ENCODE data around the gene HES2.

HES2 gene

DNA sequence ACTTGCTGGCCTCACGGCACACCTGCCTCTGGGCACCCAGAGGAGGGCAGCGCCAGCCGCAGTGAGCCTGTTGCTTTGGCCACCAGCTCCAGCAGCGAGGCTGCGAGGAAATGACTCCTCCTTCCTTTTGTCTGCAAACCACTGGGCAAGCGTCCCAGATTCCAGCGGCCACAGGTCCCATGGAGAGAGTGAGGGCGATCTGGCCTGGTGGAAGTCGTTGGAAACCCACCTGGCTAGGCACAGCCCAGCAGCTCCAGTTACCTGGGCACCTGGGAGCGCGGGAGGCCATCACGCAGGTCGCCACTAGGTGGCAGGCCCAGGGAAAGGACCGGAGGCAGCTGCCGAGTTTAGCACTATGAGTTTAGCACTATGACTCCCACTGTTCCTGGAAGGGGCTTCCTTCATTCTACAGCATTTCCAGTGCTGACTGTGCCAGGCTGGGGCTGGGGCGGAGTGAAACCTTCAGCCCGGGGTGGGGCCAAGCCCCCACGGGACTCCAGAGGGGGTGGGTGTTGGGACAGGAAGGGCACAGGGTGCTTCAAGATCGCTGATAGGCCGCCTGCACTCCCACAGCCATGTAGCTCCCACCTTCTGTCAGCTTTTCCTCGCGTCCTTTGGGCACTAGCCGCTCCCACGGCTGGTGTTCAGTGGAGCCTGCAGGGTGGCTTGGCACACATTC is 3.7 kb upstream of the HES2 start:
- TF ChIP-seq, protein P1, sequence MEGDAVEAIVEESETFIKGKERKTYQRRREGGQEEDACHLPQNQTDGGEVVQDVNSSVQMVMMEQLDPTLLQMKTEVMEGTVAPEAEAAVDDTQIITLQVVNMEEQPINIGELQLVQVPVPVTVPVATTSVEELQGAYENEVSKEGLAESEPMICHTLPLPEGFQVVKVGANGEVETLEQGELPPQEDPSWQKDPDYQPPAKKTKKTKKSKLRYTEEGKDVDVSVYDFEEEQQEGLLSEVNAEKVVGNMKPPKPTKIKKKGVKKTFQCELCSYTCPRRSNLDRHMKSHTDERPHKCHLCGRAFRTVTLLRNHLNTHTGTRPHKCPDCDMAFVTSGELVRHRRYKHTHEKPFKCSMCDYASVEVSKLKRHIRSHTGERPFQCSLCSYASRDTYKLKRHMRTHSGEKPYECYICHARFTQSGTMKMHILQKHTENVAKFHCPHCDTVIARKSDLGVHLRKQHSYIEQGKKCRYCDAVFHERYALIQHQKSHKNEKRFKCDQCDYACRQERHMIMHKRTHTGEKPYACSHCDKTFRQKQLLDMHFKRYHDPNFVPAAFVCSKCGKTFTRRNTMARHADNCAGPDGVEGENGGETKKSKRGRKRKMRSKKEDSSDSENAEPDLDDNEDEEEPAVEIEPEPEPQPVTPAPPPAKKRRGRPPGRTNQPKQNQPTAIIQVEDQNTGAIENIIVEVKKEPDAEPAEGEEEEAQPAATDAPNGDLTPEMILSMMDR (IDR thresholded peaks at IDR 0.05; ENCODE audit: insufficient read depth, low read depth, low read length, missing control alignments), result peak; percentile 86
- no peak overlapping the region for H3K4me3 ChIP-seq (ENCODE audit: low read length)
- peak; percentile 83 for DNase-seq (ENCODE audit: low read depth)

DNA sequence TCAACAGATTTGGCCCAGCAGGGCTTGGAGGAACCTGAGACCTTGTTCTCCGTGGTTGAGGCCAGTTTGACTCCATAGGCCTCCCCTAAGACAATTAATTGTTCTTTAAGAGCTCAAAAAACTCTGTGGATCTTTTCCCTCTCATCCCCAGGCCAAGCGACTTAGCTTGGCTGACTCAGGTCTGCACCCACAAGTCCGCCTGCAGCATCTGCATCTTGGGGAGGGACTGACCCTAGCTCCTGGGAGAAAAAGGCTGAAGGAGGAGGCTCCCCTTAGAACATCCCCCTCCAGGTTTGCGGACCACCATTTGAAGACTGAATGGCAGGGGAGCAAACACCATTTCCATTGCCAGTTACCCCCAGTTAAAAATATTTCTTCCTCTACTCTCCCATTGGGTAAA is 1.5 kb upstream of the HES2 start:
- TF ChIP-seq, protein P1 (IDR thresholded peaks at IDR 0.05; ENCODE audit: insufficient read depth, low read depth, low read length, missing control alignments), result no peak
- no peak overlapping the region for H3K4me3 ChIP-seq (ENCODE audit: low read length)
- no peak for DNase-seq (ENCODE audit: low read depth)

DNA sequence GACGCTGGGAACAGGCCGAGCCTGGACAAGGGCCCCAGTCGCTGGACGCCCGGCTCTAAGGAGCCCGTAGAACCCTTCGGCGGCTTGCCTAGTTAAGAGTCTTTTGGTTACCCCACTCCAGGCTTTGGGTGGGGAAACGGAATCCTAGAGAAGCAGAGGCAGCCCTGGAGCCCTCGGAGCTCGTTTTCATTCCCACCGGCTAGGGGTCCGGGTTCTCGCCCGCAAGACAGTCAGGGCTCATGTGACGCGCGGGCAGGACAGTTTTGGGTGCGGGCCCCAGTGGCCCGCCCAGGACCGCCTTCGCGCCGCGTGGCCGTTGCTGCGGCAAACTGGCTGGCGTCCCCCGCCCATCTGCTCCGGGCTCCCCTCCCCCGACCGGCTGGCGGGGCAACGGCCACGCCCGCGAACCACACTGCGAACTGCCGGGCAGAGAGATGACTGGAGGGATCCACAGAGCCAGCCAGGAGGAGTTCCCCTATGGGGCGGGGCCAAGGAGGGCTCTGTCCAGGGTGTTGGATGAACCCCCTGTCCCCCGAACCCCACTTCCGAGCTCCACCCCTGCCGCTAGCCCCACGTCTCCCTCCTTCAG is 829 bp upstream of the HES2 start:
- TF ChIP-seq, protein P1 (IDR thresholded peaks at IDR 0.05; ENCODE audit: insufficient read depth, low read depth, low read length, missing control alignments), result no peak
- peak overlapping the region; percentile 66 for H3K4me3 ChIP-seq (ENCODE audit: low read length)
- DNase-seq (ENCODE audit: low read depth), result no peak

GRCh38 chr1:6419397-6419803 is 319 bp downstream of the HES2 start:
- H3K4me3 ChIP-seq (ENCODE audit: low read length), result peak overlapping the region; percentile 66

GRCh38 chr1:6418668-6419396 is 887 bp downstream of the HES2 start:
- peak overlapping the region; percentile 66 for H3K4me3 ChIP-seq (ENCODE audit: low read length)
- peak; percentile 35 for DNase-seq (ENCODE audit: low read depth)
- TF ChIP-seq, protein P1 (IDR thresholded peaks at IDR 0.05; ENCODE audit: insufficient read depth, low read depth, low read length, missing control alignments), result no peak

More at GRCh38 chr1:6419397-6419803, 319 bp downstream of the HES2 start:
- no peak for DNase-seq (ENCODE audit: low read depth)
- TF ChIP-seq, protein P1 (IDR thresholded peaks at IDR 0.05; ENCODE audit: insufficient read depth, low read depth, low read length, missing control alignments), result no peak

DNA sequence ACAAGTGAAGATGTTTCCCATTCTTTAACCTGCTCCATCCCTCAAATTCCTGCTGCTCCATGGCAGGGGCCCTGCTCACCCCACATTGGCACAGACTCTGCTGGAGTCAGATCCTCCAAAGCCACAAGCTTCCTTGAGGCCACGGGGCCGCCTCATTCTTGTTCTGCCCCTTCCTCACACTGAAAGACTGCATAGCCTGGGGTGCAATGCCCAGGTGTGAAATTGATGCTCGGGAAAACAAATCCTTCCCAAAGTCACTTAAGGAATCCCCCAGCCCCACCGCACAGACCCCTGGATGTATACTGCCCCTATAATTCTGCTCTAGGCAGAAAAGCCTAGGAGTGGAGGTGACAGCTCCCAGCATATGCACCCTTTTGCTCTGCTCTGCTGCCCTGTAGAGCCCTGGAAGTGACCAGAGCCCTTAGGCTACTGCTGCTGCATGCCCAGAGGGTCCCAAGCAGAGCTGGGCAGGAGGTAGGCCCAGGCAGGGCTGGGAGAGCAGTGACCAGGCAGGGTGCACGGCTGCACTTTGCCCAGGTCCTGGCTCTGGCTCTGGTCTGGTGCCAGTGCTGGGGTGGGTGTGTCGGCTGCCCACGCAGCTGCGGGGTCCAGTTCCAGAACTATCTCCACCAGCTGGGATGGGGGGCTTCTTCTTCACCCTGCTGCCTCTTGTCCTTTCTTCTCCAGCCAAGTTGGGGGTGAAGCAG is 1.6 kb downstream of the HES2 start:
- H3K4me3 ChIP-seq (ENCODE audit: low read length), result peak overlapping the region; percentile 66

More for the DNA sequence above, 1.6 kb downstream of the HES2 start:
- no peak for DNase-seq (ENCODE audit: low read depth)
- TF ChIP-seq, protein P1 (IDR thresholded peaks at IDR 0.05; ENCODE audit: insufficient read depth, low read depth, low read length, missing control alignments), result no peak
